Activated T-cell treated with anti-CD3 and anti-CD28 coated beads for 1 hour (primary cell): ENCODE results near the gene MYMX.
"Not testable (repeated sequence)": the region's sequence is repeated elsewhere in the genome, so short reads cannot be mapped to it uniquely, and the experiment has no call there.

Experiments
- DNase-seq: peaks from one replicate; pipeline ENCODE4 v3.0.0-alpha.2; 2020; ENCODE audit warnings: low read depth

Gene MYMX

GRCh38 chr6:44219815-44220784 is 3.4 kb downstream of the MYMX start:
- DNase-seq = no peak

GRCh38 chr6:44220913-44221290 is 4.2 kb downstream of the MYMX start:
- DNase-seq = no peak

- DNase-seq = peak; percentile 59
Measured at GRCh38 chr6:44221291-44221960, 4.7 kb downstream of the MYMX start.

- no peak for DNase-seq
Measured at GRCh38 chr6:44221961-44222335, 5.2 kb downstream of the MYMX start.

- DNase-seq = no peak
Measured at GRCh38 chr6:44222486-44223318, 6.0 kb downstream of the MYMX start.

- peak; percentile 81 for DNase-seq
Measured at GRCh38 chr6:44223319-44224028, 6.7 kb downstream of the MYMX start, which contains the start of gene SLC29A1. Gene SLC29A1 (plus strand): TSS chr6:44223595. CDS start chr6:44227314, 3,719 bp downstream.

GRCh38 chr6:44224029-44224964 is 7.6 kb downstream of the MYMX start:
- no peak for DNase-seq

GRCh38 chr6:44224965-44225305 is 8.2 kb downstream of the MYMX start:
- no peak for DNase-seq

GRCh38 chr6:44225579-44226325 is 9.0 kb downstream of the MYMX start:
- no peak for DNase-seq

- DNase-seq = no peak
Measured at GRCh38 chr6:44226368-44227147, 9.8 kb downstream of the MYMX start.

- no peak for DNase-seq
Measured at GRCh38 chr6:44227148-44227793, 10.5 kb downstream of the MYMX start.

GRCh38 chr6:44228031-44228430 is 11.3 kb downstream of the MYMX start:
- DNase-seq = no peak

- DNase-seq = no peak
Measured at GRCh38 chr6:44228433-44228832, 11.7 kb downstream of the MYMX start.

- no peak for DNase-seq
Measured at GRCh38 chr6:44228836-44229235, 12.1 kb downstream of the MYMX start.

GRCh38 chr6:44229376-44230033 is 12.8 kb downstream of the MYMX start:
- DNase-seq = no peak

GRCh38 chr6:44230034-44230675 is 13.4 kb downstream of the MYMX start:
- no peak for DNase-seq

- not testable (repeated sequence) for DNase-seq
Measured at GRCh38 chr6:44231426-44231825, 14.7 kb downstream of the MYMX start.
